K562 (cell line): ENCODE results near the gene TBL2. TPM values are rescaled to one million over a fixed set of nuclear protein-coding genes. Genes with fewer than 3 reads are reported as not detected.

Source experiments
- BACH1 ChIP-seq: fragments of 200-800 bp; sonication (Bioruptor generic); IDR thresholded peaks from 2 replicates; pipeline ENCODE4 v1.6.1; 2016; ENCODE audit warnings: missing genetic modification characterization, missing compliant biosample characterization
- CCAR2 ChIP-seq: fragments of 200-400 bp; formaldehyde crosslinking; IDR thresholded peaks from 2 replicates; pipeline ENCODE4 v1.6.1; 2017; ENCODE audit warnings: mild to moderate bottlenecking, low read depth, low read length
- CCNT2 ChIP-seq: IDR thresholded peaks from 2 replicates; pipeline ENCODE4 v1.6.1; 2011; ENCODE audit warnings: borderline replicate concordance, low read depth, mild to moderate bottlenecking, moderate library complexity, mixed read lengths, low read length; ENCODE audit not compliant: insufficient read length; ENCODE audit errors: extremely low read depth
- DDX20 ChIP-seq: fragments of 450-650 bp; IDR thresholded peaks from 2 replicates; pipeline ENCODE4 v1.6.1; 2016; ENCODE audit warnings: missing genetic modification characterization, low read depth, mild to moderate bottlenecking, missing compliant biosample characterization, moderate library complexity
- GTF2A2 ChIP-seq: IDR thresholded peaks from 2 replicates; pipeline ENCODE4 v1.6.1; 2016; ENCODE audit warnings: mild to moderate bottlenecking, missing genetic modification characterization, missing compliant biosample characterization
- ILK ChIP-seq: fragments of 450-650 bp; IDR thresholded peaks from 2 replicates; pipeline ENCODE4 v1.6.1; 2016; ENCODE audit warnings: missing genetic modification characterization, low read depth, mild to moderate bottlenecking, missing compliant biosample characterization, moderate library complexity, borderline replicate concordance
- KAT2B ChIP-seq: IDR thresholded peaks from one replicate; pipeline ENCODE4 v1.6.1; 2012; ENCODE audit warnings: low read depth, mild to moderate bottlenecking, control low read depth, inconsistent platforms, low read length, moderate library complexity
- LCOR ChIP-seq: sonication (generic); formaldehyde crosslinking; IDR thresholded peaks from 2 replicates; pipeline ENCODE4 v1.8.0; 2022; ENCODE audit warnings: mild to moderate bottlenecking, missing genetic modification reagents
- LEF1 ChIP-seq: fragments of 450-650 bp; IDR thresholded peaks from 2 replicates; pipeline ENCODE4 v1.6.1; 2016; ENCODE audit warnings: mild to moderate bottlenecking
- MAFF ChIP-seq: IDR thresholded peaks from 2 replicates; pipeline ENCODE4 v1.6.1; 2012; ENCODE audit warnings: low read length, improper control_type of control experiment
- MAZ ChIP-seq, 2 experiments: fragments of 450-650 bp in 1 of 2; sonication (generic) in 1 of 2; formaldehyde crosslinking; IDR thresholded peaks in 1 of 2; conservative IDR thresholded peaks in 1 of 2; 2 replicates each; pipeline versions ENCODE4 v1.4.0 to v1.5.0; 2020; ENCODE audit warnings: mild to moderate bottlenecking in 1 of 2, missing genetic modification reagents in 1 of 2
- NCOA2 ChIP-seq, 2 experiments: fragments of 450-650 bp; IDR thresholded peaks; 2 replicates each; pipeline ENCODE4 v1.6.1; 2018; ENCODE audit warnings: mild to moderate bottlenecking in 2 of 2, moderate library complexity in 1 of 2; ENCODE audit not compliant: partially characterized antibody in 2 of 2
- NFRKB ChIP-seq: fragments of 450-650 bp; IDR thresholded peaks from 2 replicates; pipeline ENCODE4 v1.6.1; 2016; ENCODE audit warnings: low read depth
- RBM34 ChIP-seq: fragments of 200-400 bp; formaldehyde crosslinking; IDR thresholded peaks from 2 replicates; pipeline ENCODE4 v1.6.1; 2018; ENCODE audit warnings: low read length, borderline replicate concordance; ENCODE audit not compliant: insufficient read depth
- SMARCE1 ChIP-seq: fragments of 450-650 bp; IDR thresholded peaks from 2 replicates; pipeline ENCODE4 v1.7.1; 2016; ENCODE audit warnings: mild to moderate bottlenecking
- STAT6 ChIP-seq: sonication (generic); formaldehyde crosslinking; IDR thresholded peaks from 2 replicates; pipeline ENCODE4 v1.8.1; 2023; ENCODE audit warnings: mild to moderate bottlenecking, missing genetic modification reagents
- TARDBP ChIP-seq: fragments of 450-650 bp; IDR thresholded peaks from 2 replicates; pipeline ENCODE4 v1.6.1; 2016
- ZNF121 ChIP-seq: sonication (generic); formaldehyde crosslinking; conservative IDR thresholded peaks from 2 replicates; pipeline ENCODE4 v1.8.0; 2022; ENCODE audit warnings: missing genetic modification reagents
- ZNF354B ChIP-seq: fragments of 250-450 bp; sonication (Bioruptor Pico); IDR thresholded peaks from 2 replicates; pipeline ENCODE4 v1.4.0; 2020
- ZNF764 ChIP-seq: fragments of 250-450 bp; sonication (Bioruptor Pico); IDR thresholded peaks from 2 replicates; pipeline ENCODE4 v1.4.0; 2020; ENCODE audit warnings: low read depth, mild to moderate bottlenecking, moderate library complexity
- polyA plus RNA-seq, 8 experiments: library from polyadenylated mRNA; depleted of rRNA in 4 of 8; stranded (reverse) in 5 of 8; unstranded in 3 of 8; fragments of >200 nt; fragmentation: Nextera tagmentation in 2 of 8; fragmentation: Illumina TruSeq in 1 of 8; extraction: Ambion mirVana in 2 of 8; extraction: Trizol in 1 of 8; gene quantifications; 2 replicates each; pipeline versions ENCODE4 v1.2.1 to v1.2.3, GENCODE V29; 2011 to 2014; ENCODE audit warnings: inconsistent platforms in 1 of 8, missing spikeins in 1 of 8
- total RNA-seq, 7 experiments: library from RNA; depleted of rRNA in 6 of 7; stranded (reverse); fragments of >200 nt in 6 of 7; fragmentation: Illumina TruSeq in 2 of 7; extraction: Trizol in 2 of 7; gene quantifications; 2 replicates each; pipeline versions ENCODE4 v1.2.1 to v1.2.3, GENCODE V29; 2011 to 2021; ENCODE audit warnings: low replicate concordance in 1 of 7
- TF ChIP-seq, protein P1 (sequence below): sonication (generic); formaldehyde crosslinking; IDR thresholded peaks from 2 replicates; pipeline ENCODE4 v1.8.1; 2023; ENCODE audit warnings: mild to moderate bottlenecking, missing genetic modification reagents
- TF ChIP-seq, protein P2 (sequence below), 2 experiments: fragments of 450-650 bp in 1 of 2; IDR thresholded peaks; 2 replicates each; pipeline ENCODE4 v1.6.1; 2011 to 2017; ENCODE audit warnings: low read depth in 2 of 2, antibody characterized with exemption in 1 of 2, borderline replicate concordance in 1 of 2, low read length in 1 of 2, mild to moderate bottlenecking in 1 of 2, mixed read lengths in 1 of 2; ENCODE audit not compliant: control insufficient read depth in 1 of 2

Gene TBL2
- total and polyA plus RNA-seq, 9 of the 15 experiments (the other 6 are each of a cell fraction or from before 2014, with no cell fraction given), result 2.5 to 123 (median 49.2) TPM

DNA sequence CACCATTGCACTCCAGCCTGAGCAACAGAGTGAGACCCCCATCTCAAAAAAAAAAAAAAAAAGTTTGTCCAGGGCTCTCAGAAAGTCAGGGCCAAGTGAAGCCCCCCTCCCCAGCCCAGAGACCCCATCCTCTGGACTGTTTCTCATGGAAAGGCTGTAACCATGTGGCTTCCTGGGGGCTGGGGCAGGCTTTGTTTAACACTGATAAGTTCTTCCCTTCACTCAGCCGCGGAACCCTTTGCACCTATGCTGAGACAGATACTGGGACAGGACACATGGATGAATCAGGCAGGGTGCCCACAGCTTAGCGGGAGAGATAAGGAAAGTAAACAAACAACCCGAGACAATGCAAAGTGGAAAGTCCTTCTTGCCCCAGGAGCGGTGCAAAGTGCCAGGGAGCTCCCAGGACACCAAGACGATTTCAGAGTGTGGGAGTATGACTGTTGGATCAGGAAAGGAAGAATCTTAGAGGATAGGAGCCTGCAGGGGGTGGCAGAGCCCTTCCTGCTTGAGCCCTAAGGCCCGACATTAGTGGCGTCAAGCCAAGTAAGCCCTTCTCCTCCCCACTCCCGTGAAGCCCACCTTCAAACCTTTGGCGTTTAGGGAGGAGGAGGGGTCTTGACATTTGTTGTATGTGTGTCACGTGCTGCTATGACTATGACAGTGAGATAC lies 34.4 kb upstream of the TBL2 start (continued):
- TF ChIP-seq ZNF354B (no peak), CCNT2 (peak; percentile 87), NCOA2 (IDR thresholded peaks at IDR 0.05; ENCODE audit: partially characterized antibody in 2 of 2) (no peak), ILK (tag) (no peak), KAT2B (no peak), DDX20 (tag) (no peak), LCOR (CRISPR knock-in tag) (peak; percentile 92), NFRKB (no peak), CCAR2 (0 out of 2 replicates have a peak, but pooled peaks have one; percentile 33), TARDBP (peak; percentile 80; the same call in 1 of the 2 replicates), GTF2A2 (tag) (no peak), STAT6 (CRISPR knock-in tag) (no peak), MAZ (CRISPR knock-in tag; conservative IDR thresholded peaks at IDR 0.05 in 1 of 2, IDR thresholded peaks at IDR 0.05 in 1 of 2) (peak; percentile 50 to 75; a peak in 3 of 4 replicates), MAFF (0 out of 2 replicates have a peak, but pooled peaks have one; percentile 3), ZNF764 (no peak), SMARCE1 (peak; percentile 98), LEF1 (peak; percentile 88), BACH1 (peak; percentile 43; the same call in 1 of the 2 replicates), ZNF121 (CRISPR knock-in tag) (no peak), RBM34 (no peak)
- TF ChIP-seq, protein P1, sequence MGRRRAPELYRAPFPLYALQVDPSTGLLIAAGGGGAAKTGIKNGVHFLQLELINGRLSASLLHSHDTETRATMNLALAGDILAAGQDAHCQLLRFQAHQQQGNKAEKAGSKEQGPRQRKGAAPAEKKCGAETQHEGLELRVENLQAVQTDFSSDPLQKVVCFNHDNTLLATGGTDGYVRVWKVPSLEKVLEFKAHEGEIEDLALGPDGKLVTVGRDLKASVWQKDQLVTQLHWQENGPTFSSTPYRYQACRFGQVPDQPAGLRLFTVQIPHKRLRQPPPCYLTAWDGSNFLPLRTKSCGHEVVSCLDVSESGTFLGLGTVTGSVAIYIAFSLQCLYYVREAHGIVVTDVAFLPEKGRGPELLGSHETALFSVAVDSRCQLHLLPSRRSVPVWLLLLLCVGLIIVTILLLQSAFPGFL (CRISPR knock-in tag), result 0 out of 2 replicates have a peak, but pooled peaks have one; percentile 40
- TF ChIP-seq, protein P2, sequence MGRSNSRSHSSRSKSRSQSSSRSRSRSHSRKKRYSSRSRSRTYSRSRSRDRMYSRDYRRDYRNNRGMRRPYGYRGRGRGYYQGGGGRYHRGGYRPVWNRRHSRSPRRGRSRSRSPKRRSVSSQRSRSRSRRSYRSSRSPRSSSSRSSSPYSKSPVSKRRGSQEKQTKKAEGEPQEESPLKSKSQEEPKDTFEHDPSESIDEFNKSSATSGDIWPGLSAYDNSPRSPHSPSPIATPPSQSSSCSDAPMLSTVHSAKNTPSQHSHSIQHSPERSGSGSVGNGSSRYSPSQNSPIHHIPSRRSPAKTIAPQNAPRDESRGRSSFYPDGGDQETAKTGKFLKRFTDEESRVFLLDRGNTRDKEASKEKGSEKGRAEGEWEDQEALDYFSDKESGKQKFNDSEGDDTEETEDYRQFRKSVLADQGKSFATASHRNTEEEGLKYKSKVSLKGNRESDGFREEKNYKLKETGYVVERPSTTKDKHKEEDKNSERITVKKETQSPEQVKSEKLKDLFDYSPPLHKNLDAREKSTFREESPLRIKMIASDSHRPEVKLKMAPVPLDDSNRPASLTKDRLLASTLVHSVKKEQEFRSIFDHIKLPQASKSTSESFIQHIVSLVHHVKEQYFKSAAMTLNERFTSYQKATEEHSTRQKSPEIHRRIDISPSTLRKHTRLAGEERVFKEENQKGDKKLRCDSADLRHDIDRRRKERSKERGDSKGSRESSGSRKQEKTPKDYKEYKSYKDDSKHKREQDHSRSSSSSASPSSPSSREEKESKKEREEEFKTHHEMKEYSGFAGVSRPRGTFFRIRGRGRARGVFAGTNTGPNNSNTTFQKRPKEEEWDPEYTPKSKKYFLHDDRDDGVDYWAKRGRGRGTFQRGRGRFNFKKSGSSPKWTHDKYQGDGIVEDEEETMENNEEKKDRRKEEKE (IDR thresholded peaks at IDR 0.05; ENCODE audit: borderline replicate concordance in 1 of 2, control insufficient read depth in 1 of 2, low read depth in 2 of 2, low read length in 1 of 2), result no peak
